GM19240 (cell line): ENCODE results near the gene ZBTB20.
A peak's percentile ranks its signal among the peaks of the same experiment; 100 is the strongest.

Experiments used
- DNase-seq: peaks from one replicate; pipeline ENCODE4 v3.0.0; 2011; ENCODE audit warnings: low spot score; ENCODE audit not compliant: insufficient read length

The ZBTB20 gene

DNA sequence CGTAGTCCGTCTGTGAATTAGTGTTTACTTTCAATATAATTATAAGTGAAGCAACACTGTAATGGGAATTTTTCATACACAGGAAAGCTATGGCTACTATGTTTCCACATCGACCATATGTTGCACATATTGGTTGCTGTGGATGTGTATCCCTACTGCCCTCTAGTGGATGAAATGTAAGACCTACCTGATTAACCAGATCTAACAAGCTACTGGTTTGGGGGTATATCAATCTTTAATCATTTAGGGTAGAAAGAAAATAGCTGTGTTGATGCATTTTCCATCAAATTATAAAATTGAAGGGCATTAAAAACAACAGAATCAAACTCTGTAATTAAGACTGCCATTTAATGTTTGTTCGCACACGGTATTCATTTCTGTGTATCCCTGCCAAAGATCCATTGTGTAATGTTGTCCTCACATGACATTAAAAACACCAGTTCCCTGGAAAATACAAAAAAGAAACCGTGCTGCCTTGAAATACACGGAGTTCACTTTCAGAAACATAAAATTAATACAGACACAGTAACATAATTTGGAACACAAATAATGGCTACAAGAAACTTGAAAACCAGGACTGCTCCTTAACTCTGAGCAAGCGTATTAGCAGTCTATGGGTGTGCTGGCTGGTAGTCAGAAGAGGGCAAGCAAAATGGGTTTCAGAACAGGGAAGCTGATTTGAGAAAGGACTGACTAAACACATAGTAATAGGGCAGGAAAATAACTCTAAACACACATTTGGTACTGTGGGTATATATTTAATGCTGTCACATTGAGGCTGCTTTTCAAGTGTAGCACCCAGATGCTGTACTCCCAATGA lies 728.2 kb downstream of the ZBTB20 start:
- no peak for DNase-seq

DNA sequence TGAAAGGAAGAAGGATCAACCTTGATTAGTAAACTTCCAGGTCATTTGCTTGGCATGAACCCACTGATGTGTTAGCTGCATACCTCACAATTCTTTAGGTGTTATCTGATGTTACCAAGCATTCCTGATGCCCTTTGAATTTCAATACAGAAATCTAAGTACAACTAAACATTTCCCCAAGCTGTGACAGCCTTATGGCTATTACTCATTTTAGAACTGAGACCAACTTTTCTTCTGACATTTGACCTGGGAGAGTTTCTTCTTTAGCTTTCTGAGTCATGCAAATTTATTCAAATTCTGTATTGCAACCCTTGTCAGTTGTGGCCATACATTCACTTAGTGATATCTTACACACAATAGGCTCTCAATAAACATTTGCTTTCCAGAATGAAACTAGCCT lies 729.0 kb downstream of the ZBTB20 start:
- no peak for DNase-seq

DNA sequence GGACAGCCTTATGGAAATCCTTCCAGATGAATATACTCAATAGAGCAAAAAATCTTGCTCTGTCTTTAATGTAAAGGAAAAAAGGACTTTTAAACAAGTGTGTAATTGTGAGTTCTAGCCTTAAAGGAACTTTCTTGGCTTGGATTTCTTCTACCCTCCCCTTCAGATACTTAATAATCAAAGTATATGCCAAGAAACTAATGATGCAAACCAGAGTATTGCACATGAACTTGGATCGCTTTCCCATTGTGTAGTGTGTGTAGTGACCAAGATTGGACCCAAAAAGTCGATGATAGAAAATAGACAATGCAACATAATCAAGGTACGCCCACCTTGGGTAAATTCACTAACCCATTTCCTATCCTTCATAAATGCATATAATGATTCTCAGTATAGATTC lies 729.4 kb downstream of the ZBTB20 start:
- no peak for DNase-seq

DNA sequence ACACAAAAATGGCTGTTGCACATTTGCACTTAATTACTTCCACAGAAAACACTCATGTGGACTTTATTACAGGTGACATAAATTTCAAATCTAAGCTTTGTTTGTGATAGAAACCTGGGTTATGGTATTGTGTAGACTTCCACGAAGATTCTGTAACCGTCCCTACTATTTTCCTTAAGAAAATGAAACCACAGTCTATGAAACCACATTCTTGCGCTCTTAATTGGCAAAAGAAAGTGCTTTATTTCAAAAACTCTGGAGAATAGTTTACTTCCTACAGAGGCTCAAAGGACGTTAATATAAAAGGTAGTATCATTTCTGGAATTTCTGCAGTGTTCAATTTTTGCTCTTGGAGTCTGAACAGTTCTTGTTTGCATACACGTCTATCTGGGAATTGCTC lies 729.8 kb downstream of the ZBTB20 start:
- DNase-seq, result no peak

DNA sequence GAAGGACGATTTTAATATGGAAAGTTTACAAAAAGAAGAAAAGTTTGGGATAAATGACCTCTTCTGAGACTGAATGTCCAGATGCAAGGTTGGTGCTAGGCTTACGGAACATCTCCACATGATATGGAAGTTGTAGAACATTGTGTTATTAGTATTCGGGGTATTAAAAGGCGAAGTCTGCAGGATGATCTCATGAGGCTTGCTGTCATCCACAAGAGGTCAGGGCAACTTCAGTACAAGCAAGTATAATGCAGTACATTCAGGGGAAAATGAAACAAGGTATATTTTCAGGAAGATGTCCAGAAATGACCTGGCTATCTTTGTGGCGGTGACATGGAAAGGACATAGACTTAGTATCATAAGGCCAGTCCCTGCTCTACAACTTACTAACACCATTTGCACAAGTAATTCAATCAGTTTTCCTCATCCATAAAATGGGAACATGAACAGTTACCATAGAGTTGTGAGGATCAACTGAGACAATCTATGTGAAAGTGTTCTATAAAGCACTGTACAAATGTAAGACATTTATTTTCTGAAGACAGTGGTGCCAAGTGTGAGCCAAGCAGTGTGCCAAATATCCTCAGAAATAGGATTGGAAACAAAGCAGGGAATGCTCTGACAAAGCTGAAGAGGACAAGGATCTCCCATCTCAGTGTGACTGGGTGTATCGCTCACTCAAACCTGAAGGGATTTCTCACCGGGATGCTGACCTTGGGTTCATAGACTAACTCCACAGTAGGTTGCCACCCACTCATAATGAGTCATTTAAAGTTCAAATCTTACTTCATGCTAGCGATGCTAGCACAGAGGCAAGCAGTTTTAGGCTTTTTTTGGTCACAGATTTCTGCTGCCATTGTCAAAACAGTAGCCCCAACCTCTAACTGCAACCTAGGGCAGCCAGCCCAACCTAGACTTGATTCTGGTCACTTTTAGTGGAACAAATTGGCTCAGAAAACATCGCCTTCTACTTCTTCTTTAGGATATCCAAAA lies 735.0 kb downstream of the ZBTB20 start:
- DNase-seq, result no peak

DNA sequence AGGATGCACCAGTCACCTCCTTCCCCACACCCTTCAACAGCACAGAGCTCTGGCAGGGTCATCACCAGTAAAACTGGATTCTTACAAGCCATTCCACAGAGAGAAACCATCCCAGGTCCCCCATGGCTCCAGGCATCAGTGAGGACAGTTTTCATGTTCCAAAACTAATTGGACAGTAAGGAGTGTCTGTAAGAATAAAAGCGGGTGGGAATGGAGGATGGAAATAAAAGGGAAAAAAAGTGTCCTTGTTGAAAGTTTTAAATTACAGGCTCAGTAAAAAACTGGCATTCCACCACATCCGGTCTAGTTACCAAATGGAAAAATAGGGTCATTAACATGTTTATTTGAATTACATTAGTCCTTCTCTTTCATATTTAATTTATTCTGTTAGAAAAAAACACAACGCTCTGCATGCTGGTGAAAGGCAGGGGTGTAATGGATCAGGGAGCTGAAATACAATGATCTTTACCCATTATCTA lies 735.9 kb downstream of the ZBTB20 start:
- DNase-seq, result no peak

DNA sequence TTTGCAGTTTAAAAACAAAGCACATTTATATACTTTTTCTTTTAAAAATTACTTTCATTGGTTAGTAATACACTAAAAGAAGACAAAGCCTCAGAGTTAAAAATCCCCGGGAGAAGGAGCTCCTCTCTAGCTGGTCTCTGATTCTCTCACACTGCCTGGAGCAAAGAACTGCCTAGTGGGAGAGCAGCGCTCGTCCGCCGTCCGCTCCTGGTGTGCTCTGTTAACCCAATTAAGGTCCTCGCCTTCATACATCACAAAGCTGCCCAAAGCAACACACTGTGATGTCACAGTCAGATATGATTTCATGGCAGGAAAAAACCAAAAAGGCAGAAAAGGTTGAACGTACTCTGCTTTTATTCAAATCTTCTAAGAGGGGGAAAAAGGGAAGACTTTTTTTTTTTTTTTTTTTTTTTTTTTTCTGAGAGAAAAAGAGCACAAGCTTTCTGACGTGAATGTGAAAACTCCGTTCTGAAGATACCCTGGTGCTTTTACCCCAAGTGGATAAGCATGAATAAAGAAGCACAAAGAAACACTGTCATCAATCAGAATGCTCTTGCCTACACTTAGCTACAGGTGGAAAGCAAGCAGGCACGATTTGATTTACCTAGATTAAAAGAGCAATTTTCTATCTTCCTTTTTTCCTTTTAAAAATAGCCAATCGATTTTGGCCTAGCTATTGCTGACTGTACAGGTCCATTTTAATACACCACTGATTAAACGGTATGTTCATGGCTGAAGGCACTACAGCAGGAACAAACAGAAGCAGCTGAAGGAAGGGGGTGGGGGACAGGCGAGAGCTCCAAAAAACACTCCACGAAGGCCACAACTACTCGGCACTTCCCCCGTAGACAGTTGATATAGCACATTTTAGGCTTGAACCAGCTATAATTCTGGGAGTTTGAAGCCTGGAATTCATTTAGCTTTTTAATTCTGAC lies 738.1 kb downstream of the ZBTB20 start:
- no peak for DNase-seq

DNA sequence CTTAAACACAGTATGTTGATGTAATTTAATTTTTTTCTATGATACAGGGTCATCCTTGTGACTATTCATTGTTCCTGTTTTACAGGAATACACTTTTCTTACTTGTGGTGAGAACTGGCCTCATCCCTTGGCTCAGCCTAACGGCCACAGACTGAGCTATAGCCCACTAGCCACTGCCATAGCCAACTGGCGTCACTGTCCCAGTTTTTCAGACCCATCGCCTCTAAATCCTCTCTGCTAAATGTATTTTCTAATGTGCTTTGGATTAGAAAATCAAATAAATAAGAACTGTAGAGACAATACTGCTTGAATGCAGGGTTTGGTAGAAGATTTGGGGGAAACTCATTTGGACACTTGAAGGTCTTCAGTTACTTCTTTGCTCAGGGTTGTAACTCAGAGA lies 740.2 kb downstream of the ZBTB20 start:
- no peak for DNase-seq

DNA sequence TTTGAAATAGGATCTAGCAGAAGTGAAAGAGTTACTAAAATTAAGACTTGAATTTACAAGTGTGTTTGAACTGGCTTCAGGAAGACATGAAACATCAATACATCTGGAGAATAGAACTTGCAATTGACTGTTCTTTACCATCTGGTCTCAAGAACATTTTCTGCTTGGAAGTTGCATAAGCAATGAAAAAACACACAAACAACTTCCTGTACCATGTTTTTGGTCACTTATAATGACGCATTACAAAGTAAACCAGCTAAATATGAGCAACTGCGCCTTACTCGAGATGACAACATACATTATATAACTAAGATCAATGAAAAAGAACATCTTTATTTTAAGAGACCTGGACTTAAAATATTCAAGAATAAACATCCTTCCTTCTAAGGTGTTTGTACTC lies 740.8 kb downstream of the ZBTB20 start:
- no peak for DNase-seq

DNA sequence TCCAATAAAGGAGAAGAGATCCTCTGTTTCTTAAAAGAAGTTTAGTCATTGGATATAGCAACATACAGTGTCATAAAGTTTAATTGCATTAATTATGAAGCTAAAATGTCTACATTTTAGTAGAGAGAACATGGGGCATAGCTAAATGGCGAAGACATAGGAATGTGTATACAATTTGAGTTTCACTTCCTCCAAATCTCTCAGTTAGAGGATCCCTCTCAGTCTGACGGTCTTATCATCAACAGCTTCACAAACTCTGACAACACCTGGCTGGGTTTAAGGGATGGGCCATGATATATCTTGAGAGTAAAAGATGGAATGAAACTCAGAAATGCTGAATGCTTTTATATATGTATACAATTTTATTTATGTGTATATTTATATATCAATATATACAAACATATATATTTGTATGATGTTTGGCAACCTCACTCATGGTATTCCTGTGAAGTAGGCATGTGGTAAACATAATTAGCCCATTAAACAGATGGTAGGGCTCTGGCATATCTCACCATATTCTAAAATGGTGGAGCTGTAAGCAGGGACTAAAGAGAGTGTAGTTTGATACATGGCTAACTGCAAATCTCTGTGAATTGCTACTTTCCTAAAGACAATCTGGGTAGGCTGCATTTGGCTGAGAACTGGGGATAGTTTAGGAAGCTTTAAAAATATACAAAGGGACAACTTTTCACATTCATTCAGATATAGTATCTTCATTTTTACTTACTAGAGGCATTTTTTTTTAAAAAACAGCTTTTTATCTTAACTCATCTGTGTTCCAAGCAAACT lies 741.7 kb downstream of the ZBTB20 start:
- peak; percentile 8 for DNase-seq

DNA sequence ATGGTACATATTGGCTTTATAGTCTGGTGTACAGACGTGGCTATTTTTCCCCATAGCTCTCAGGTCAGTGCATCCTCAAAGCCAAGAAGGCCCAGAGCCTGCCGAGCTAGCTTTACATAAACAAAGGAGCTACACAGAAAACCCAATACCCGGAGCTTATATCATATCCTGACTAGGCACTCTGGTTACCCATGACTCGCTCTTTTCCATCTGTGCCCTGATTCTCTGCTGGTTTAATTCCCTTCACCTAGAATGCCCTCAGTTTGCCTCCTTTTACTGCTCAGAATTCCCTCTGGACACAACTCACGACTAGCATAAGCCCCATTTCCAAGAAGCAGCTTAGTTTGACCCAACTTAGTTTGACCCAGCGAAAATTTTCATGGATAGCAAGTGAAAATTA lies 742.5 kb downstream of the ZBTB20 start:
- DNase-seq, result no peak

DNA sequence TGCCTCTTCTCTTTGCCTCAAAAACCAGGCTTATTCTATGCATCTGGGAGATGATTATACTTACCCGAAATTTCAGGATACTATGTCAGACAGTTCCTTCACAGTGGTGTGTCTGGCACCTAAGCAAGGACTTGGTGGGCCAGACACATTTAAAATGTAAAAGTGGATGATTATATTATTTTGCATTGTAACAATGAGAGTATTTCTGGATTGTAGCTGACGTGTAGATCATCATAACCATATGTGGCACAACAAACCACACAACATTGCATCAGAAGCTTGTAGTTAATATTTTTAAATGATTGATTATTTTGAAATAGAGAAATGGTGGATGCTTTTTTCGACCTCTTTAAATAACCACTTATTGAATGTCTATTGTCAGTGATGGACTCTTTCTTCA lies 744.2 kb downstream of the ZBTB20 start:
- no peak for DNase-seq

DNA sequence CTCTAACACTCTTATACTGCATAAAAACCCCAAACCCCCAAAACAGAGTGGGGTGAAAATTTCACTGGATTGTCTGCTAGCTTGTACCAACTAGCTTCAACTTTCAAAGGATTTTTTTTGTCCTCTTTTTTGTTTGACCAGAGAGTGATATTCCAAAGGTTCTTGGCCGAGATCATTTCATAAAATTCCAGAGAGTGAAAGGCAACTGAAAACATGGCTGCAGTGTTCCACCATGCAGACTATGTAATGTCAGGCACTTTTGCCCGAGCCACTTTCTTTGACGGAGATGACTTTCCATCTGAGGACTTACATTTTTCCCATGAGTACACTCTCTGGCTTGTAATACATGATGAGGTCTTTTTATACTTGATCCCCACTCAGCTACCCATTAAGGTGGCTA lies 745.7 kb downstream of the ZBTB20 start:
- DNase-seq, result no peak

DNA sequence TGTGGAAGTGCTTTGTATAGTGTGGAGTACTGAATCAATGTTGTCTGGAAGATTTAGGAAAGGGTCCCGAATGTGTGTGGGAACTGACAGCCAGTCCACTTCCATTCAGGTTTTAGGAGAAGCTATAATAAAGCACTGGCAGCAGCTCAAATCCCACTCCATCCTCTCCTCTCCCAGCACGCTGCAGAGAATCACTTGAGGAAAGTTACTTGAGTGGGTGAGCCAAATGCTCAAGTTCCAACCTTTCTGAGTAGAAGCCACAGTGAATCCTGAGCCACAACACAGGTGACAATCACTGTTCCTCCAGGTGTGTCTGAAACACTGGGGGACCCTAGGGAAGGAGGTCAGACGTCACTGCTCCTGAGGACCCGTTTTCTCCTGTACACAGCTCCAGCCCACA lies 746.7 kb downstream of the ZBTB20 start:
- DNase-seq, result no peak

DNA sequence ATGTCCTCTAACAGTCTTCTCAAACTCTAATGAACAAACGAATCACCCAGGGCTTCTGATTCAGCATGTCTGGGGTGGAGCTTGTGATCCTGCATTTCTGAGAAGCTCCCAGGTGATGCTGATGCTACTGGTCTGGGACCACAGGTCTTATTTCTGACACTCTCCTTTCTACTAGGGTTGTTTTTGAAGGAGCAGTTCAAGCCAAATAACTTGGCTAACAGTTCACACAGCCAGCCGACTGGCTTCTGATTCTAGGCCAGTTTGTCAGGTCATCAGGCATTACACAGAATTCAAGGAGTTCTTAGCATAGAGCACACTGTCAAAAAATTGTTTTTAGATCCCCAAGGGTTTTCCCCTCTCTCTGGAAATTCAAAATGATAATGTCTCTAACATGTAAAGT lies 752.5 kb downstream of the ZBTB20 start:
- no peak for DNase-seq

DNA sequence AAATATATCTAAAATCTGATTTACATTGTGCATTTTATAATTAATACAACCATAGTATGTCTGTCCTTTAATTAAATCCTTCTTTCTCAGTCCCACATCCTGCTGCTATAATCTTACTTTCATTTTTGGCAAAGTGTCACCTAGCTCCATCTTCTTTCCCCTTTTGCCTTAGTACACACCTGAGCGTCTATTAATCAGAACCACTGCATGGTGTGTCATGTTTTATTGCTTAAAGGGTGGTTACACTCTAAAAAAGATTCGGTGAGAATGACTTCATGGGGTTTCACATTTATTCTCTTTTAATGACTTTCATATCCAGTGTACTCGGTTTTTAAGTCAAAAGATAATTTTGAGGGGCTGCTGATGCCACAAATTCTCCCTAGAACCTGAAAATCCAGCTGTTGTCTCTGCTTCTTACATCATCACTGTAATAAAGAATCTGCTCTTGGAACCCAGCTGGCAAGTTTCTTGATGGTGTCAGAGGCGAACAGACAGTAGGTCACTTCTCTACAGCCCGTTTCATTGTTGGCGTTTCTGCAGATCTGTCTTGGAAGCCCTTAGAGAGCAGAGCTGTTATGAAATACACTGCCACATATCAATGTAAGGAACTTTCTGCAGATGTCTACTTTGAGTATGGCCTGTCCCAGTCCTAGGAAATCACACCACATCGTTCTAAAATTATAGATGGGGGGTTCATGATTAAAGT lies 753.6 kb downstream of the ZBTB20 start:
- no peak for DNase-seq

DNA sequence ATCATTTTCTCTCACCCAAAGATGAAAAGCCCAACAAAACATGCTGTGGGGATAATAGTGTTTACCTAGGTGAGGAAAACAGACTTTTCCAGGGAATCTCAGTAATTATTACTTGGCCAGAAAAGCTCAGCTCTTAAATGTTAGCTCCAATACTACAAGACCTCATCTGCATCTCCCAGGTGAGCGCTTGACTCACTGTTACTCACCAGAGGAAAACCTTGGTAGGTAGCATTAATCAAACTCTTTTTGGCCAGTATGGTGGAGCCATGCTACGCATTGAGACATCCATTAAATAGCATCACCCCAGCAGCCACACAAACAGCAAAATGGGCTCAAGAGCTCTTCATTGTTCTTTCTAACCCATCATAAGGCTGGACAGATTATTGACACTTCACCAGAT lies 754.3 kb downstream of the ZBTB20 start:
- no peak for DNase-seq

DNA sequence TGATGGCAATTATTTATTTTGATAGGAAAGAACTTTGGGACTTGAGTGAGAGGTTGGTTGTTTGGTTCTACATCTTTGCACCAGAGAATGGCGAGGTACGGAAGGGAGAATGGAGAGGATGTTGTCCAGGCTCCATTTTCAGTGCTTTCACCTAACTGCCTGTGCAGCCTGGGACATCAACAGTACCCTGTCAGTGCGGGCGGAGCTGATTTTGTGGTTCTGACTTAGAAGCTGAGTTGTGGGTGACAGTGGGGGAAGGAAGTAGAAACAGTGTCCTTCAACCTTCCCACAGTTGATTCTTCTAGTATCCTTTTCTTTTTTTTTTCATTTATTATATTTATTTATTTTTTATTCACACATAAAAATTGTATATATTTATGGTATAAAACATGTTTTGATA lies 757.9 kb downstream of the ZBTB20 start:
- no peak for DNase-seq

DNA sequence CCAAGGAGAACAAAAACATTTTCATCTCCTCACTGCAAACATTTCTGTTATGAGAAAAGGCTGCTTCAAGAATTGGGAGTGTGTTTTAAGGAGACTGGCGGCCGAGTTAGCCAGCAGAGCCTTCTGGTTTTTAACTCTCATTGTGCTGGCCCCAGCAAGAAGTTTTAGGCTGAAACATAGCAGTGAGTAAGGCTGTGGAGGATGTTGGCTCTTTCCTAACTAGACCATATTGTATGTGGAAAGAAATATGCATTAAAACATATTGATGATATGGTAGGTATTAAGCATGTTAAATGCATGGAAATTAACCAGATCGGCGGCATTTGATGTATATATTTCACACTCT lies 762.6 kb downstream of the ZBTB20 start:
- DNase-seq, result no peak
